Prostate gland (tissue), 2 donors: ENCODE data around the gene TUFM. TPM values are rescaled to one million over a fixed set of nuclear protein-coding genes. Genes with fewer than 3 reads are reported as not detected.
"Not testable (repeated sequence)": the region's sequence is repeated elsewhere in the genome, so short reads cannot be mapped to it uniquely, and the experiment has no call there.

Source experiments
- DNase-seq: peaks from one replicate; pipeline ENCODE4 v3.0.0-alpha.2; 2019; ENCODE audit warnings: low spot score
- H3K27ac ChIP-seq, 2 donors: fragments of 200-600 bp; sonication (generic); 2 replicates each; pipeline ENCODE4 v1.5.1; 2017 to 2019
- H3K27me3 ChIP-seq: fragments of 200-600 bp; sonication (generic); replicated peaks from 2 replicates; pipeline ENCODE4 v1.5.1; 2019; ENCODE audit not compliant: insufficient read depth
- H3K36me3 ChIP-seq, 2 donors: fragments of 200-600 bp; sonication (generic); 1 replicate in 1 of 2; 2 replicates in 1 of 2; pipeline versions ENCODE4 v1.5.1 to v1.8.1; 2017 to 2019
- H3K4me1 ChIP-seq: fragments of 200-600 bp; sonication (generic); replicated peaks from 2 replicates; pipeline ENCODE4 v1.5.1; 2019
- H3K4me3 ChIP-seq, 2 donors: fragments of 200-600 bp; sonication (generic); 2 replicates each; pipeline ENCODE4 v1.5.1; 2017 to 2019
- H3K9me3 ChIP-seq: fragments of 200-600 bp; sonication (generic); 2 replicates; pipeline ENCODE4 v1.5.1; 2017
- CTCF ChIP-seq, 4 experiments: fragments of 200-600 bp in 2 of 4; fragments of 450-650 bp in 2 of 4; sonication (generic) in 2 of 4; IDR thresholded peaks; 1 replicate in 3 of 4; 2 replicates in 1 of 4; pipeline ENCODE4 v1.5.1; 2016 to 2019; ENCODE audit warnings: antibody characterized with exemption in 4 of 4, mild to moderate bottlenecking in 2 of 4, moderate library complexity in 2 of 4
- POLR2A ChIP-seq: fragments of 450-650 bp; IDR thresholded peaks from one replicate; pipeline ENCODE4 v1.6.1; 2016; ENCODE audit warnings: antibody characterized with exemption, mild to moderate bottlenecking
- POLR2AphosphoS5 ChIP-seq: sonication (generic); formaldehyde crosslinking; IDR thresholded peaks from one replicate; pipeline ENCODE4 v1.6.1; 2017; ENCODE audit warnings: antibody characterized with exemption
- WGBS: methylation state at CpG from one replicate; pipeline ENCODE4 v1.1.5; 2018; 5-methylcytosine and 5-hydroxymethylcytosine counted together
- intact Hi-C: fragments of 100-400 bp; cut with DNase I; formaldehyde crosslinking; loops from one replicate; pipeline ENCODE4 v1.14.2; 2022
- total RNA-seq, 2 donors: library from RNA; depleted of rRNA; stranded (reverse); fragments of >200 nt; gene quantifications; one replicate each; pipeline ENCODE4 v1.1.0, GENCODE V29; 2016

TUFM gene
- total RNA-seq, 2 donors from 2014 or later = 114 to 151 TPM

- Histone ChIP-seq H3K9me3 (no peaks in the 10 kb centered on the region), H3K4me1 (peaks cover 8% of the 10 kb centered on the region), H3K4me3 (peak overlapping the region; percentile 96 to 100), H3K27me3 (no peaks in the 10 kb centered on the region), H3K27ac (peak overlapping the region; percentile 98 to 99), H3K36me3 (peaks cover 0 to 7% of the 10 kb centered on the region in 2 donors)
- WGBS = 0% methylated on average over 8 of the region's 62 CpGs
- intact Hi-C loops = loop anchor here (5.0 kb wide), 1 partner anchor 124 kb away; no protein-coding TSS in a partner anchor
- no peak for DNase-seq
- no peak for TF ChIP-seq POLR2AphosphoS5
- TF ChIP-seq CTCF (IDR thresholded peaks at IDR 0.05) = no peak
- TF ChIP-seq POLR2A = no peak
Measured at GRCh38 chr16:28823291-28823872, 22.8 kb downstream of the TUFM start.

- peak in 2 of 4 experiments; percentile 54 to 67 for TF ChIP-seq CTCF (IDR thresholded peaks at IDR 0.05)
- peak; percentile 90 for TF ChIP-seq POLR2AphosphoS5
- TF ChIP-seq POLR2A = peak; percentile 62
- Histone ChIP-seq H3K4me1 (peaks cover 8% of the 10 kb centered on the region), H3K27ac (peak within 1 kb of the TSS; percentile 98 to 99), H3K9me3 (no peaks in the 10 kb centered on the region), H3K4me3 (peak within 1 kb of the TSS; percentile 96 to 100), H3K27me3 (no peaks in the 10 kb centered on the region), H3K36me3 (peaks cover 0 to 6% of the 10 kb centered on the region in 2 donors)
- 2% methylated on average over 74 of the region's 91 CpGs for WGBS
- intact Hi-C loops = loop anchor here (5.0 kb wide), 1 partner anchor 125 kb away; no protein-coding TSS in a partner anchor
- DNase-seq = peak; percentile 89
Measured at GRCh38 chr16:28822520-28823290, 23.4 kb downstream of the TUFM start, which contains the start of gene ATXN2L. Gene ATXN2L, plus strand, starts transcription at chr16:28822999. Its CDS starts 261 bp downstream, at chr16:28823260.

- H3K4me1 ChIP-seq = peaks cover 8% of the 10 kb centered on the region
- peak overlapping the region; percentile 98 to 99 for H3K27ac ChIP-seq
- no peaks in the 10 kb centered on the region for H3K27me3 ChIP-seq
- no peaks in the 10 kb centered on the region for H3K36me3 ChIP-seq
- TF ChIP-seq CTCF (IDR thresholded peaks at IDR 0.05) (no peak), POLR2A (no peak), POLR2AphosphoS5 (no peak)
- intact Hi-C loops = loop anchor here (5.0 kb wide), 1 partner anchor 125 kb away; no protein-coding TSS in a partner anchor
- WGBS = 34% methylated on average over 13 of the region's 13 CpGs
- DNase-seq = no peak
- H3K9me3 ChIP-seq = no peaks in the 10 kb centered on the region
- H3K4me3 ChIP-seq = peak overlapping the region; percentile 96 to 100
Measured at GRCh38 chr16:28821874-28822519, 24.2 kb downstream of the TUFM start.

- H3K27me3 ChIP-seq, H3K27ac ChIP-seq, H3K4me3 ChIP-seq, H3K9me3 ChIP-seq, H3K4me1 ChIP-seq, H3K36me3 ChIP-seq, DNase-seq: not testable (repeated sequence)
- intact Hi-C loops = loop anchor here (5.0 kb wide), 1 partner anchor 127 kb away; no protein-coding TSS in a partner anchor
- 95% methylated on average over 13 of the region's 13 CpGs for WGBS
Measured at GRCh38 chr16:28820546-28820945, 25.6 kb downstream of the TUFM start.

GRCh38 chr16:28820016-28820415 is 26.1 kb downstream of the TUFM start:
- TF ChIP-seq POLR2A (no peak), CTCF (IDR thresholded peaks at IDR 0.05) (no peak), POLR2AphosphoS5 (no peak)
- intact Hi-C loops = loop anchor here (5.0 kb wide), 1 partner anchor 127 kb away; no protein-coding TSS in a partner anchor
- Histone ChIP-seq H3K27ac (no peak overlapping the region), H3K36me3 (no peaks in the 10 kb centered on the region), H3K27me3 (no peaks in the 10 kb centered on the region), H3K4me1 (peaks cover under 1% of the 10 kb centered on the region), H3K9me3 (no peaks in the 10 kb centered on the region), H3K4me3 (no peak overlapping the region)
- WGBS = 82% methylated on average over 5 of the region's 5 CpGs
- DNase-seq = no peak

GRCh38 chr16:28807445-28808120 is 38.6 kb downstream of the TUFM start:
- DNase-seq, H3K4me1 ChIP-seq, H3K4me3 ChIP-seq, H3K36me3 ChIP-seq, H3K27ac ChIP-seq, H3K27me3 ChIP-seq, intact Hi-C loops, H3K9me3 ChIP-seq: not testable (repeated sequence)
- no CpG with 5 or more reads among the region's 11 CpGs for WGBS
